HL-60 (cell line): ENCODE data around the gene GALNT1.

Experiments
- GABPA ChIP-seq: IDR thresholded peaks from 2 replicates; pipeline ENCODE4 v1.6.1; 2012; ENCODE audit warnings: low read depth
- POLR2AphosphoS5 ChIP-seq: IDR thresholded peaks from 2 replicates; pipeline ENCODE4 v1.6.1; 2012; ENCODE audit warnings: low read depth
- SPI1 ChIP-seq: IDR thresholded peaks from 2 replicates; pipeline ENCODE4 v1.6.1; 2012; ENCODE audit warnings: low read depth, mild to moderate bottlenecking, borderline replicate concordance
- TF ChIP-seq, protein P1 (sequence below): IDR thresholded peaks from 2 replicates; pipeline ENCODE4 v1.6.1; 2012; ENCODE audit warnings: low read depth; ENCODE audit not compliant: insufficient replicate concordance
- TF ChIP-seq, protein P2 (sequence below): IDR thresholded peaks from one replicate; pipeline ENCODE4 v1.5.1; 2011; ENCODE audit warnings: low read length, control low read depth, inconsistent platforms; ENCODE audit not compliant: insufficient read depth

DNA sequence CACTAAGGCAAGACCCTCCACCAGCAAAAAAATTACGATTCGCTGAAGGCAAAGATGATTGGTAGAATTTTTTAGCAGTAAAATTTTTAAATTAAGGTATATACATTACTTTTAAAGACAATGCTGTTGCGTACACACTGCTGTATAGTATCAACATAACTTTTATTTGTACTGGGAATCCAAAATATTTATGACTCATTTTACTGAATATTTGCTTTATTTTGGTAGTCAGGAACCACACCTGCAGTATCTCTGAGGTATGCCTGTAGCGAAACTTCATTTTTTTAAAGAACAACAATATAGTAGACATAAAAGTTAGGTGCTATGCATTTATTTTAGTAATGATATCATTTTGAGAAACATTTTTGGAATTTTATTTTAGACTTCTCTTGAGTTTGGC is 57.8 kb downstream of the GALNT1 start:
- TF ChIP-seq, protein P1, sequence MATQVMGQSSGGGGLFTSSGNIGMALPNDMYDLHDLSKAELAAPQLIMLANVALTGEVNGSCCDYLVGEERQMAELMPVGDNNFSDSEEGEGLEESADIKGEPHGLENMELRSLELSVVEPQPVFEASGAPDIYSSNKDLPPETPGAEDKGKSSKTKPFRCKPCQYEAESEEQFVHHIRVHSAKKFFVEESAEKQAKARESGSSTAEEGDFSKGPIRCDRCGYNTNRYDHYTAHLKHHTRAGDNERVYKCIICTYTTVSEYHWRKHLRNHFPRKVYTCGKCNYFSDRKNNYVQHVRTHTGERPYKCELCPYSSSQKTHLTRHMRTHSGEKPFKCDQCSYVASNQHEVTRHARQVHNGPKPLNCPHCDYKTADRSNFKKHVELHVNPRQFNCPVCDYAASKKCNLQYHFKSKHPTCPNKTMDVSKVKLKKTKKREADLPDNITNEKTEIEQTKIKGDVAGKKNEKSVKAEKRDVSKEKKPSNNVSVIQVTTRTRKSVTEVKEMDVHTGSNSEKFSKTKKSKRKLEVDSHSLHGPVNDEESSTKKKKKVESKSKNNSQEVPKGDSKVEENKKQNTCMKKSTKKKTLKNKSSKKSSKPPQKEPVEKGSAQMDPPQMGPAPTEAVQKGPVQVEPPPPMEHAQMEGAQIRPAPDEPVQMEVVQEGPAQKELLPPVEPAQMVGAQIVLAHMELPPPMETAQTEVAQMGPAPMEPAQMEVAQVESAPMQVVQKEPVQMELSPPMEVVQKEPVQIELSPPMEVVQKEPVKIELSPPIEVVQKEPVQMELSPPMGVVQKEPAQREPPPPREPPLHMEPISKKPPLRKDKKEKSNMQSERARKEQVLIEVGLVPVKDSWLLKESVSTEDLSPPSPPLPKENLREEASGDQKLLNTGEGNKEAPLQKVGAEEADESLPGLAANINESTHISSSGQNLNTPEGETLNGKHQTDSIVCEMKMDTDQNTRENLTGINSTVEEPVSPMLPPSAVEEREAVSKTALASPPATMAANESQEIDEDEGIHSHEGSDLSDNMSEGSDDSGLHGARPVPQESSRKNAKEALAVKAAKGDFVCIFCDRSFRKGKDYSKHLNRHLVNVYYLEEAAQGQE = no peak
- TF ChIP-seq, protein P2, sequence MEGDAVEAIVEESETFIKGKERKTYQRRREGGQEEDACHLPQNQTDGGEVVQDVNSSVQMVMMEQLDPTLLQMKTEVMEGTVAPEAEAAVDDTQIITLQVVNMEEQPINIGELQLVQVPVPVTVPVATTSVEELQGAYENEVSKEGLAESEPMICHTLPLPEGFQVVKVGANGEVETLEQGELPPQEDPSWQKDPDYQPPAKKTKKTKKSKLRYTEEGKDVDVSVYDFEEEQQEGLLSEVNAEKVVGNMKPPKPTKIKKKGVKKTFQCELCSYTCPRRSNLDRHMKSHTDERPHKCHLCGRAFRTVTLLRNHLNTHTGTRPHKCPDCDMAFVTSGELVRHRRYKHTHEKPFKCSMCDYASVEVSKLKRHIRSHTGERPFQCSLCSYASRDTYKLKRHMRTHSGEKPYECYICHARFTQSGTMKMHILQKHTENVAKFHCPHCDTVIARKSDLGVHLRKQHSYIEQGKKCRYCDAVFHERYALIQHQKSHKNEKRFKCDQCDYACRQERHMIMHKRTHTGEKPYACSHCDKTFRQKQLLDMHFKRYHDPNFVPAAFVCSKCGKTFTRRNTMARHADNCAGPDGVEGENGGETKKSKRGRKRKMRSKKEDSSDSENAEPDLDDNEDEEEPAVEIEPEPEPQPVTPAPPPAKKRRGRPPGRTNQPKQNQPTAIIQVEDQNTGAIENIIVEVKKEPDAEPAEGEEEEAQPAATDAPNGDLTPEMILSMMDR = no peak
- TF ChIP-seq POLR2AphosphoS5 (no peak), SPI1 (no peak), GABPA (no peak)
